SK-N-SH (cell line): ENCODE measurements around the gene DGCR6.

Experiments used
- CTCF ChIP-seq: fragments of 200-600 bp; sonication (generic); IDR thresholded peaks from 2 replicates; pipeline ENCODE4 v1.6.1; 2017; ENCODE audit warnings: antibody characterized with exemption, mild to moderate bottlenecking, moderate library complexity
- POLR2AphosphoS5 ChIP-seq: IDR thresholded peaks from 2 replicates; pipeline ENCODE4 v1.6.1; 2012; ENCODE audit warnings: low read depth, low read length
- REST ChIP-seq: IDR thresholded peaks from 2 replicates; pipeline ENCODE4 v1.6.1; 2012; ENCODE audit warnings: mild to moderate bottlenecking, low read depth, low read length, moderate library complexity

GRCh38 chr22:18935889-18936529 is 29.9 kb downstream of the DGCR6 start, which contains the start of gene PRODH:
- TF ChIP-seq CTCF (no peak), POLR2AphosphoS5 (no peak), REST (no peak)
